Stimulated activated CD4-positive, alpha-beta T cell treated with anti-CD3 and anti-CD28 coated beads, Interleukin-2, amount 100 ng/mL, for 48 hours (primary cell): ENCODE measurements around the gene DLG2.
"Not testable (repeated sequence)": the region's sequence is repeated elsewhere in the genome, so short reads cannot be mapped to it uniquely, and the experiment has no call there.

ENCODE experiments used
- DNase-seq, 2 donors: peaks; one replicate each; pipeline ENCODE4 v3.0.0-alpha.2; 2020

Gene DLG2

GRCh38 chr11:83642500-83642899 is 1984.6 kb downstream of the DLG2 start:
- no peak for DNase-seq

- DNase-seq: no peak
Observed at GRCh38 chr11:83641511-83641910, 1985.6 kb downstream of the DLG2 start.

- DNase-seq: no peak
Observed at GRCh38 chr11:83639995-83640758, 1987.0 kb downstream of the DLG2 start.

GRCh38 chr11:83635166-83635565 is 1992.0 kb downstream of the DLG2 start:
- no peak for DNase-seq

- no peak for DNase-seq
Observed at GRCh38 chr11:83630211-83630610, 1996.9 kb downstream of the DLG2 start.

GRCh38 chr11:83629775-83630174 is 1997.4 kb downstream of the DLG2 start:
- no peak for DNase-seq

GRCh38 chr11:83628622-83629355 is 1998.4 kb downstream of the DLG2 start:
- no peak for DNase-seq

GRCh38 chr11:83625336-83625735 is 2001.8 kb downstream of the DLG2 start:
- no peak for DNase-seq

GRCh38 chr11:83617671-83618070 is 2009.5 kb downstream of the DLG2 start:
- DNase-seq: no peak

- no peak for DNase-seq
Observed at GRCh38 chr11:83613767-83614121, 2013.4 kb downstream of the DLG2 start.

- DNase-seq: no peak
Observed at GRCh38 chr11:83612891-83613766, 2014.0 kb downstream of the DLG2 start.

GRCh38 chr11:83611600-83611999 is 2015.5 kb downstream of the DLG2 start:
- no peak for DNase-seq

GRCh38 chr11:83611031-83611430 is 2016.1 kb downstream of the DLG2 start:
- no peak for DNase-seq

- no peak for DNase-seq
Observed at GRCh38 chr11:83609191-83609590, 2018.0 kb downstream of the DLG2 start.

- no peak for DNase-seq
Observed at GRCh38 chr11:83608571-83608970, 2018.6 kb downstream of the DLG2 start.

- DNase-seq: no peak
Observed at GRCh38 chr11:83601914-83602527, 2025.1 kb downstream of the DLG2 start.

GRCh38 chr11:83601201-83601913 is 2025.8 kb downstream of the DLG2 start:
- no peak for DNase-seq

GRCh38 chr11:83600661-83601060 is 2026.5 kb downstream of the DLG2 start:
- DNase-seq: no peak

GRCh38 chr11:83599066-83599465 is 2028.1 kb downstream of the DLG2 start:
- DNase-seq: no peak

GRCh38 chr11:83587797-83588196 is 2039.3 kb downstream of the DLG2 start:
- DNase-seq: not testable (repeated sequence)

- no peak for DNase-seq
Observed at GRCh38 chr11:83583757-83584366, 2043.3 kb downstream of the DLG2 start.

GRCh38 chr11:83574519-83574918 is 2052.6 kb downstream of the DLG2 start:
- DNase-seq: no peak
